Femur (tissue), 1 donor: ENCODE results near the gene BPIFB4.

Experiments
- DNase-seq: peaks from one replicate; pipeline ENCODE4 v3.0.0-alpha.2; 2017

BPIFB4 gene

GRCh38 chr20:33062105-33062824 is 17.2 kb upstream of the BPIFB4 start:
- DNase-seq: no peak

GRCh38 chr20:33062825-33063149 is 16.7 kb upstream of the BPIFB4 start:
- DNase-seq: no peak

- no peak for DNase-seq
Observed at GRCh38 chr20:33063271-33063670, 16.2 kb upstream of the BPIFB4 start.

GRCh38 chr20:33064572-33065287 is 14.7 kb upstream of the BPIFB4 start:
- DNase-seq: no peak

GRCh38 chr20:33065785-33066184 is 13.7 kb upstream of the BPIFB4 start:
- DNase-seq: no peak

GRCh38 chr20:33067806-33068205 is 11.6 kb upstream of the BPIFB4 start:
- no peak for DNase-seq

GRCh38 chr20:33068251-33068939 is 11.0 kb upstream of the BPIFB4 start:
- no peak for DNase-seq

GRCh38 chr20:33069673-33070072 is 9.8 kb upstream of the BPIFB4 start:
- DNase-seq: no peak

- no peak for DNase-seq
Observed at GRCh38 chr20:33070111-33071053, 9.1 kb upstream of the BPIFB4 start.

- no peak for DNase-seq
Observed at GRCh38 chr20:33071198-33071597, 8.2 kb upstream of the BPIFB4 start.

GRCh38 chr20:33072362-33072761 is 7.1 kb upstream of the BPIFB4 start:
- no peak for DNase-seq

- no peak for DNase-seq
Observed at GRCh38 chr20:33072813-33073212, 6.6 kb upstream of the BPIFB4 start.

GRCh38 chr20:33074675-33075074 is 4.8 kb upstream of the BPIFB4 start:
- DNase-seq: no peak

- no peak for DNase-seq
Observed at GRCh38 chr20:33075281-33075680, 4.2 kb upstream of the BPIFB4 start.

- no peak for DNase-seq
Observed at GRCh38 chr20:33076662-33077372, 2.6 kb upstream of the BPIFB4 start.

- DNase-seq: no peak
Observed at GRCh38 chr20:33081411-33082154, 2.1 kb downstream of the BPIFB4 start.

GRCh38 chr20:33082546-33082945 is 3.1 kb downstream of the BPIFB4 start:
- DNase-seq: no peak

GRCh38 chr20:33083544-33084340 is 4.3 kb downstream of the BPIFB4 start:
- no peak for DNase-seq

GRCh38 chr20:33084722-33085121 is 5.3 kb downstream of the BPIFB4 start:
- no peak for DNase-seq

- DNase-seq: no peak
Observed at GRCh38 chr20:33086052-33086722, 6.7 kb downstream of the BPIFB4 start.
